Fibroblast of skin of right quadriceps (primary cell): Measurements from ENCODE around the gene MAD1L1.

Experiments
- DNase-seq: peaks from one replicate; pipeline ENCODE4 v3.0.0-alpha.2; 2013

The MAD1L1 gene

DNA sequence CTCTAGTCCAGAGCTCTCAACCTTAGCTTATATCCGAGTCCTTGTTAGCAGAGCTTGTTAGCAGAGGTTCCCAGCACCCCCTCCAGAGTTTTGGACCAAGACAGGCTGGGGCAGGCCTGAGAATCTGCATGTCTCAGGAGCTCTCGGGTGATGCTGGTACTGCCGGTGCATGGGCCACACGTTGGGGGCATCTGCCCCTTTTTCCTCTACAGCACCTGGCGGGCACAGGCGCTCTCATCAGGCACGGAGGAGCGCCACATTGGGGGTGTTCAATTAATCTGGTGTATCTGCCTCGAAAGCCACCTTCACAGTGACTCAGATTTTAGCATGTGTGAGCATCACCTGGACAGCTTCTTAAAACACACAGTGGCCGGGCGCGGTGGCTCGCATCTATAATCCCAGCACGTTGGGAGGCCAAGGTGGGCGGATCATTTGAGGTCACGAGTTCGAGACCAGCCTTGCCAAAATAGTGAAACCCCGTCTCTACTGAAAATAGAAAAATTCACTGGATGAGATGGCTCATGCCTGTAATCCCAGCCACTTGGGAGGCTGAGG lies 445.0 kb downstream of the MAD1L1 start:
- DNase-seq: no peak

DNA sequence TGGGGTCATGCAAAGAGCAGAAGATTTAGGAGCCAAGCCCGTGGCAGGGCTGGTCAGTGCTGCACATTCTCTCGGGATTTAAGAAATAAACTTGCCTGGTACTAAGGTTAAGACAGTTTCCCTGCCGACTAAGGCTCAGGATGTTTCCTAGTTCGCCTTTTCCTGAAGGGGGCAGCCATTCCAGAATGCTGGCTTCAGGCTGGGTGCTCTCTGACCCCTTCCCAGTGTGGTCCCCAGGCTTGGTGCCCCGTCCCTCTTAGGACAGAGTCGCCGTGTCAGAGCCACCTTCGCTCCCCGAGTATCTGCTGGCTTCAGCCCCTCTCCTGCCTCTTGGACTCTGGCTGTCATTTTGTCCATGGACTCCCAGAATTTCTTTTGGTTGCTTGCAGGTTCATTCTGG lies 445.5 kb downstream of the MAD1L1 start:
- DNase-seq: no peak

DNA sequence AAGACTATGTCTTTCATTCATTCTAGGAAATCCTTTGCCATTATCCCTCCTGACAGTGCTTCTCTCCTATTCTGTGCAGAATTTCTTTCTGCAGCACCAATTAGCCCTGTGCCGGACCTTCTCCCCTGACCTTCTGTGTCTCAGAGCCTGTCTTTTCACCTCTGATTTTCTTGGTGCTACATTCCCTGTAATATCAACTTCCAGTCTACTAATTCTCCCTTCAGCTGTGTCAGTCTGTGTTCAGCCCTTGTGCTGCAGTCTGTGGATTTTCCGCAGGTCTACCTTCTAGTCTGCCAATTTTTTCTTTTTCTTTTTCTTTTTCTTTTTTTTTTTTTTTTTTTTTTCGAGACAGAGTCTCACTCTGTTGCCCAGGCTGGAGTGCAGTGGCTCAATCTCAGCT lies 446.9 kb downstream of the MAD1L1 start:
- DNase-seq: no peak

DNA sequence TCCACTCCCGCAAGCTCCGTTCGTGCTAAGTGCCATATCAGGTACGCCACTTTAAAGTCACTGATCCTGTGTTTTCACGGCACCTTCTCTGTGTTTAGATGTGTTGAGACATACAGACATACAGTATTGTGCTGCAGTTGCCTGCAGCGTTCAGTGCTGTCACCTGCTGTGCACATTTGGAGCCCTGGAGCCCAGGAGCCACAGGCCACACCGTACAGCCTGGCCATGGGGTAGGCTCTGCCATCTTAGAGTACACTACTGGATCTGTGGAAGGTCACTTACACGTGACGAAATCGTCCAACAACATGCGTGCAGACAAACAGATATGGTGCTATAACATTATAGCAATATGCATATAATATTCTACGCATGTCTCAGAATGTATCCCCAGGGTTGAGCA lies 451.4 kb downstream of the MAD1L1 start:
- no peak for DNase-seq

DNA sequence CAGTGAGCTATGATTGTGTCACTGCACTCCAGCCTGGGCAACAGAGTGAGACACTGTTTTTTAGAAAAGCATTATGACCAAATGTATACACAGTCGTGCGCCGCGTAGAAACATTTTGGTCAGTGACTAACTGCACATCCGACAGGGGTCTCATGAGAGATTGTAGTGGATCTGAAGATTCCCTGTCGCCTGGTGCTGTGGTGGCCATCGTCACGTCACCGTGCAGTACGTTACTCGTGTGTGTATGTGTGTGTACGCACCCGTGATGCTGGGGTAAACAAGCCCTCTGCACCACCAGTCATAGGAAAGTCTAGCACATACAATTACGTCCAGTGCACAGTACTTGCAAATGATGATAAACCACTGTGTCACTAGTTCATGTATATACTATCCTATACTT lies 453.3 kb downstream of the MAD1L1 start:
- DNase-seq: no peak

DNA sequence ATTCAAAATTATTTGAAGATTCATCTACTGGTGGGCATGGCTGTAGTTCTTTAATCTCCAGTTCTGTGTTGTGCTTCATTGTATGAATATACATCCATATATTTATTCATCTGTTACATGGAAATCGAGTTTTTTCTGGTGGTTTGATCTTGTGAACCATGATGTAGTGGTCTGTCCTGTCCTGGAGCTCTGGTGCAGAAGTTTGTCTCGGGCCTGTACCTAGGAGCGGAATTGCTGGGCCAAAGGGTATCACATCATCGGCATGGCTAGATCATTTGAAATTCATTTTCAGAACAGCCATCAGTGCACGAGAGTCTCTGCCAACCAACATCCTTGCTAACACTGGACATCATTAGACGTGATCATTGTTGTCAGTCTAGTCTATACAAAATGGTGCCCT lies 455.6 kb downstream of the MAD1L1 start:
- DNase-seq: no peak

DNA sequence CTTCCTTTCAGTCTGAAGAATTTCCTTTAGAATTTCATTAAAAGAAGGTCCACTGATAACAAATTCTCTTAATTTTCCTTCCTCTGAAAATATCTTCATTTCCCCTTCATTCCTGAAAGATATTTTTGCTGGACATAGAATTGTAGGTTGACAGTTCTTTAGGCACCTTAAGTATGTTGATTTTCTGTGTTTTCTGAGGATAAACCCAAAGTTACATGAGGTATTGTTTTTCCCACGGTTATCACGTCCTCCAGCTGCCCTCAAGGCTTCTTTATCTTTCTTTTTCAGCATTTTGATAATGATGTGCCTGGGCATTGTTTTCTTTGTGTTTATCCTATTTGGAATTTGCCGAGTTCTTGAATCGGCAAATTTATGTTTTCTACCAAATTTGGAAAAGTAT lies 457.4 kb downstream of the MAD1L1 start:
- no peak for DNase-seq

DNA sequence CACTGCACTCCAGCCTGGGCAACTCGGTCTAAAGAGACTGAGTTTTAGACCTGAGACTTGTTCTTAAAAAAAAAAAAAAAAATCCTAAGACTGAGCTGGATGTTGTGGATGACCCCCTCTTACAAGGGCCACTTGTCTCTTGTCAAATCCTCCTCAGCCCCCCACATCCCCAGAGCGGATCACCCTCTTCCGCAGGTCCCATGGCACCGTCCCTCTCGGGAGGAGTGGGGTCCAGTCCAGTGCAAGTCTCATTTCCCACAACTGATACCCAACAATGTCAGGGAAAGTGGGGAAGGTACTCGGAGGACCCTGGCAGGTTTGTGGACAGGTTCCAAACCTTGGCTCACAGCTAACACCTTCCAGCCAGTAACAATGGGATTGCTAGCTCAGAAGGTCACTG lies 462.4 kb downstream of the MAD1L1 start:
- DNase-seq: no peak

DNA sequence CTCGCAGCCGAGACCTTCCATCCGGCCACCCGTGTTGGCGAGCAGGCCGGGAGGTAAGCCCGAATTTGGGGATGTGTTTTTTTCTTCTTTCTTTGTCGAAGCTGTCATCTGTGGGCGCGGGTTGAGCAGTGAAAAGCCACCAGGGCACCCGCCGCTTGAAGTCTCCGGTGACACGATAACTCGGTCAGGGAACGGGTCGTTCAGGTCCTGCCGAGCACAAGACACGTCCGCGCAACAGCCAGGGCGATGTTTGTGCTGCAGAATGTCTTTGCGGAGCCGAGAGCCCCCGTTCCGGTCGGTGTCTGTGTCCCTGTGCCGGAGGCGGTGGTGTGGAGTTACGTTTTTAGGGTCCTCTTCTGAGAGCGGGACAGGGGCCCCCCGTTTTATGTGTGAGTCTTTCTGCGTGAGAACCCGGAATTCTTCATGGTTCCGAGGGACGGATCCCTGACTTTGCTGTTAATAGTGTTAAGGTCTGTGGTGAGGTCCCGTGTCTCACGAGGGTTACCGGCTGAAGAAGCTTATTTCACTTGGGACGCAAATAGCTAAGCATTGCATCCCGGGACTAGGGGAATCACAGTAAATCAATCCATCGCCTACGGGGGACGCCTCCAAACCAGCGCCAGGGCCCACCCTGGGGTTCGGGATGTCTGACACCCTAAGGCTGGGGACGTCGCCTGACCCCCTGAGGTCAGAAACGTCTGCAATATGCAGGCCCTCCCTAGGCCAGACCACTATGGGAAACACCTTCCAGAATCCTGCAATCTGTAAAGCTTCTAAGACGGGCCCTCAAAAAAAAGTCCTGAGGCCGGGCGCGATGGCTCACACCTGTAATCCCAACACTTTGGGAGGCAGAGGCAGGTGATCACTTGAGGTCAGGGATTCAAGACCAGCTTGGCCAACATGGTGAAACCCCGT lies 463.2 kb downstream of the MAD1L1 start:
- DNase-seq: no peak

DNA sequence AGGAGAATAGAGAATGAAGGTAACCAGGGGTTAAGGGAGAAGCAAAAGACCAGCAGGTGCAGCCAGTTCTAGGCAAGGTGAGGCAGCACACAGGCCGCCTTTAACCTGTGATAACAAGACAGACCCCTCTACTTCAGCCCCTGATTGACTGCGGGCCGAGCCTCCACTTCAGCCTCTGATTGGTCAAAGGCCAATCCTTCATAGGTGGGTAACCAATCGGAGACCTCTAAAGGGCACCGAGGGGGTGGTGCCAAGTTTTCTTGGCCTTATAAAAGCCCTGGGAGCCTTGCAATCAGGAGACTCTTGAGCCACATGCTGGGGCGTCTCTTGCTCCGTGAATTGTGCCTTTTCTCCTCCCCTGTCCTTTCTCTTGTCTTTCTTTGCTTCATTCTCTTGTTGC lies 463.9 kb downstream of the MAD1L1 start:
- no peak for DNase-seq

DNA sequence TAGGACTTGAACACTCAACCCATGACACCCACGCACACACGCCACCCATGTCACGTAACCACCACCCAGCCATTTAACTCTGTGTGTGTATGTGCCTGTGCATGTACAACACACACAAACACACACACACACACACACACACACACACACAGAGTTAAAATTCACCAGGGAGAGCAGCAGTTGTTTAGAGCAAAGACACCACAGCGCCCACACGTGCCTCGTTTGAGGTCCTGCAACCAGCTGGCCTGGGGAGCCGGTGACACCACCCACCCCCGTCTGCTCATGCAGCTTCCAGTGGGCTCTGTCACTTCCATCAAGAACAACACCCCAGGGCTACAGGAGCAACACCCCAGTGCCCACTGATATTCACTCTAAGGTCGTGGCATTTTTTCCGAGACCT lies 465.2 kb downstream of the MAD1L1 start:
- peak; percentile 8 for DNase-seq
